Astrocyte (in vitro differentiated cells and primary cell): ENCODE measurements around the gene WNT7B. TPM values are rescaled to one million over a fixed set of nuclear protein-coding genes. Genes with fewer than 3 reads are reported as not detected.

Source experiments
- DNase-seq: peaks from one replicate; pipeline ENCODE4 v3.0.0-alpha.2; 2010; ENCODE audit warnings: low read depth
- FAIRE-seq: peaks from 2 replicates; lab custom pipeline; 2011; peaks lifted over from hg19 to GRCh38; lab: Jason Lieb, UNC
- H2AFZ ChIP-seq: 2 replicates; pipeline ENCODE4 v1.6.0; 2012; ENCODE audit warnings: low read depth, low read length, inconsistent platforms
- H3K27ac ChIP-seq: 2 replicates; pipeline ENCODE4 v1.5.1; 2011; ENCODE audit warnings: low read depth, low read length, inconsistent platforms
- H3K27me3 ChIP-seq: 2 replicates; pipeline ENCODE4 v1.6.0; 2011; ENCODE audit warnings: low read length, inconsistent platforms; ENCODE audit not compliant: insufficient read depth
- H3K36me3 ChIP-seq: 2 replicates; pipeline ENCODE4 v1.5.1; 2011; ENCODE audit warnings: low read length, inconsistent platforms; ENCODE audit not compliant: insufficient read depth
- H3K4me1 ChIP-seq: 2 replicates; pipeline ENCODE4 v1.5.1; 2011; ENCODE audit warnings: low read length, inconsistent platforms; ENCODE audit not compliant: insufficient read depth
- H3K4me2 ChIP-seq: 2 replicates; pipeline ENCODE4 v1.6.0; 2012; ENCODE audit warnings: low read length, inconsistent platforms
- H3K4me3 ChIP-seq: 2 replicates; pipeline ENCODE4 v1.5.1; 2011; ENCODE audit warnings: low read depth, mild to moderate bottlenecking, low read length, inconsistent platforms; ENCODE audit not compliant: insufficient read depth
- H3K79me2 ChIP-seq: 2 replicates; pipeline ENCODE4 v1.6.0; 2012; ENCODE audit warnings: mild to moderate bottlenecking, low read length, inconsistent platforms; ENCODE audit not compliant: insufficient read depth
- H3K9ac ChIP-seq: 2 replicates; pipeline ENCODE4 v1.6.0; 2012; ENCODE audit warnings: mild to moderate bottlenecking, low read length, inconsistent platforms
- H3K9me3 ChIP-seq: 2 replicates; pipeline ENCODE4 v1.5.1; 2012; ENCODE audit warnings: low read depth, mild to moderate bottlenecking, low read length, inconsistent platforms; ENCODE audit not compliant: insufficient read depth
- H4K20me1 ChIP-seq: 2 replicates; pipeline ENCODE4 v1.6.0; 2012; ENCODE audit warnings: low read length, inconsistent platforms; ENCODE audit not compliant: insufficient read depth
- H3K27ac Mint-ChIP-seq: one replicate; pipeline ENCODE4 v1.8.0; 2021; ENCODE audit warnings: mild to moderate bottlenecking, mixed read lengths; ENCODE audit not compliant: unreplicated experiment
- H3K27me3 Mint-ChIP-seq: one replicate; pipeline ENCODE4 v1.8.0; 2021; ENCODE audit warnings: low read depth, mixed read lengths; ENCODE audit not compliant: unreplicated experiment
- H3K36me3 Mint-ChIP-seq: one replicate; pipeline ENCODE4 v1.8.0; 2021; ENCODE audit warnings: low read depth, mixed read lengths; ENCODE audit not compliant: unreplicated experiment
- H3K4me1 Mint-ChIP-seq: one replicate; pipeline ENCODE4 v1.8.0; 2021; ENCODE audit warnings: low read depth, mixed read lengths; ENCODE audit not compliant: unreplicated experiment
- H3K4me3 Mint-ChIP-seq: one replicate; pipeline ENCODE4 v1.8.0; 2021; ENCODE audit warnings: mild to moderate bottlenecking, moderate library complexity, mixed read lengths; ENCODE audit not compliant: unreplicated experiment
- H3K9me3 Mint-ChIP-seq: one replicate; pipeline ENCODE4 v1.8.0; 2021; ENCODE audit warnings: mild to moderate bottlenecking, mixed read lengths; ENCODE audit not compliant: unreplicated experiment
- EZH2 ChIP-seq: IDR thresholded peaks from 2 replicates; pipeline ENCODE4 v1.6.1; 2012; ENCODE audit warnings: mild to moderate bottlenecking, low read length, inconsistent platforms; ENCODE audit not compliant: insufficient read depth
- total RNA-seq: library from RNA; stranded (reverse); gene quantifications from 2 replicates; pipeline ENCODE4 v1.2.1, GENCODE V29; 2021
- TF ChIP-seq, protein P1 (sequence below): IDR thresholded peaks from 2 replicates; pipeline ENCODE4 v1.5.1; 2011; ENCODE audit warnings: low read depth, mild to moderate bottlenecking, inconsistent platforms, low read length, moderate library complexity; ENCODE audit not compliant: insufficient read depth

Gene WNT7B
- total RNA-seq, 1 donor from 2014 or later = 1.7 TPM

DNA sequence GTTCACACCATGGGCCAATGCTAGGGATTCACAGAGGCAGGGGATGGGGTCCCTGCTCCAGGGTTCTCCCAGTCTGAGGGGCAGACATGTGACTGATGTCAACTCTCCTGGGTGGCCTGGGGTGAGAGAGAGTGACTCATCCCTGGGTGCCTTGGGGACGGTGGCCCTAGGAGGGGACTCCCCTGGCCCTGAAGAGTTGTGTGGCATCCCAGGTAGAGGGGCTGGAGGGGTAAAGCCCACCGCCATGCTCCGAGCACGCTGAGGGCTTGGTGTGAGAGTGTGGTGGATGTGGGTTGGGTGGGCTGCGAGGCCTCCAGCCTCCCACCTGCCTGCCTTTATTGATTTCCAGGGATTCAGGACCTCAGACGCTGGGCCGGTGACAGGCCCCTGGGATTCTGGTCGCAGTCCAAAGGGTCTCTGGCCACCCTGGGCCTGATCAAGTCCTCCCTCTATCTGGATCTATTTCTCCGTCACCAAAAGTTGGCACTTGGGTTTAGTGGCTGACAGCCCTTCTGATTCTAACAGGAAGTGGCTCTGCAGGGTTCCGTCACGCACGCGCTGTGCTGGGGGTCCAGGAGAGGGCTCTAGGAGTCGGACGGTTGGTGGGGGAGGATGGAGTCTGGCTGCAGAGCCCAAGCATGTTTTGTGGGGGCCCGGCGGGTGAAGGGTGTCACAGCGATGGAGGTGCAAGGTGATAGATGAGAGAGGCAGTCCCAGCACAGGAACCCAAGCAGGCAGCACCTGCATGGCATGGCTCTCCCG, 27.3 kb upstream of the WNT7B start:
- Histone ChIP-seq H3K4me2 (no peak overlapping the region), H3K27ac (no peak overlapping the region), H3K4me3 (no peak overlapping the region), H4K20me1 (no peaks in the 10 kb centered on the region), H3K27me3 (no peaks in the 10 kb centered on the region), H3K36me3 (no peaks in the 10 kb centered on the region), H3K79me2 (peaks cover 5% of the 10 kb centered on the region), H3K4me1 (peaks cover 58% of the 10 kb centered on the region), H3K9me3 (no peaks in the 10 kb centered on the region), H2AFZ (no peak overlapping the region), H3K9ac (no peak overlapping the region)
- FAIRE-seq = no peak
- Mint-ChIP-seq H3K27ac (peak overlapping the region; percentile 7), H3K4me1 (no peaks in the 10 kb centered on the region), H3K9me3 (peaks cover 2% of the 10 kb centered on the region), H3K36me3 (no peaks in the 10 kb centered on the region), H3K4me3 (no peak overlapping the region), H3K27me3 (peaks cover 7% of the 10 kb centered on the region)
- TF ChIP-seq, protein P1, sequence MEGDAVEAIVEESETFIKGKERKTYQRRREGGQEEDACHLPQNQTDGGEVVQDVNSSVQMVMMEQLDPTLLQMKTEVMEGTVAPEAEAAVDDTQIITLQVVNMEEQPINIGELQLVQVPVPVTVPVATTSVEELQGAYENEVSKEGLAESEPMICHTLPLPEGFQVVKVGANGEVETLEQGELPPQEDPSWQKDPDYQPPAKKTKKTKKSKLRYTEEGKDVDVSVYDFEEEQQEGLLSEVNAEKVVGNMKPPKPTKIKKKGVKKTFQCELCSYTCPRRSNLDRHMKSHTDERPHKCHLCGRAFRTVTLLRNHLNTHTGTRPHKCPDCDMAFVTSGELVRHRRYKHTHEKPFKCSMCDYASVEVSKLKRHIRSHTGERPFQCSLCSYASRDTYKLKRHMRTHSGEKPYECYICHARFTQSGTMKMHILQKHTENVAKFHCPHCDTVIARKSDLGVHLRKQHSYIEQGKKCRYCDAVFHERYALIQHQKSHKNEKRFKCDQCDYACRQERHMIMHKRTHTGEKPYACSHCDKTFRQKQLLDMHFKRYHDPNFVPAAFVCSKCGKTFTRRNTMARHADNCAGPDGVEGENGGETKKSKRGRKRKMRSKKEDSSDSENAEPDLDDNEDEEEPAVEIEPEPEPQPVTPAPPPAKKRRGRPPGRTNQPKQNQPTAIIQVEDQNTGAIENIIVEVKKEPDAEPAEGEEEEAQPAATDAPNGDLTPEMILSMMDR = no peak
- no peak for TF ChIP-seq EZH2
- DNase-seq = no peak

GRCh38 chr22:46003271-46004091, 26.5 kb upstream of the WNT7B start:
- Histone ChIP-seq H3K27ac (peak overlapping the region; percentile 65), H3K27me3 (no peaks in the 10 kb centered on the region), H3K9ac (peak overlapping the region; percentile 56), H4K20me1 (no peaks in the 10 kb centered on the region), H2AFZ (peak overlapping the region; percentile 36), H3K9me3 (no peaks in the 10 kb centered on the region), H3K4me1 (peaks cover 57% of the 10 kb centered on the region), H3K4me2 (peak overlapping the region; percentile 56), H3K4me3 (no peak overlapping the region), H3K36me3 (no peaks in the 10 kb centered on the region), H3K79me2 (peaks cover 5% of the 10 kb centered on the region)
- H3K27ac Mint-ChIP-seq = no peak overlapping the region
- DNase-seq (no peak), FAIRE-seq (no peak)
- no peaks in the 10 kb centered on the region for H3K9me3 Mint-ChIP-seq
- no peak overlapping the region for H3K4me3 Mint-ChIP-seq
- H3K27me3 Mint-ChIP-seq = peaks cover 10% of the 10 kb centered on the region
- no peaks in the 10 kb centered on the region for H3K4me1 Mint-ChIP-seq
- TF ChIP-seq EZH2 = no peak
- TF ChIP-seq, protein P1 = no peak
- H3K36me3 Mint-ChIP-seq = no peaks in the 10 kb centered on the region
